GM21381 (cell line): Measurements from ENCODE around the gene PSAT1.

Experiments
- ATAC-seq: cut with Tn5 transposase; IDR thresholded peaks from one replicate; pipeline ENCODE4 v1.9.1; 2021; ENCODE audit warnings: mild to moderate bottlenecking, moderate library complexity; ENCODE audit not compliant: unreplicated experiment

The PSAT1 gene

DNA sequence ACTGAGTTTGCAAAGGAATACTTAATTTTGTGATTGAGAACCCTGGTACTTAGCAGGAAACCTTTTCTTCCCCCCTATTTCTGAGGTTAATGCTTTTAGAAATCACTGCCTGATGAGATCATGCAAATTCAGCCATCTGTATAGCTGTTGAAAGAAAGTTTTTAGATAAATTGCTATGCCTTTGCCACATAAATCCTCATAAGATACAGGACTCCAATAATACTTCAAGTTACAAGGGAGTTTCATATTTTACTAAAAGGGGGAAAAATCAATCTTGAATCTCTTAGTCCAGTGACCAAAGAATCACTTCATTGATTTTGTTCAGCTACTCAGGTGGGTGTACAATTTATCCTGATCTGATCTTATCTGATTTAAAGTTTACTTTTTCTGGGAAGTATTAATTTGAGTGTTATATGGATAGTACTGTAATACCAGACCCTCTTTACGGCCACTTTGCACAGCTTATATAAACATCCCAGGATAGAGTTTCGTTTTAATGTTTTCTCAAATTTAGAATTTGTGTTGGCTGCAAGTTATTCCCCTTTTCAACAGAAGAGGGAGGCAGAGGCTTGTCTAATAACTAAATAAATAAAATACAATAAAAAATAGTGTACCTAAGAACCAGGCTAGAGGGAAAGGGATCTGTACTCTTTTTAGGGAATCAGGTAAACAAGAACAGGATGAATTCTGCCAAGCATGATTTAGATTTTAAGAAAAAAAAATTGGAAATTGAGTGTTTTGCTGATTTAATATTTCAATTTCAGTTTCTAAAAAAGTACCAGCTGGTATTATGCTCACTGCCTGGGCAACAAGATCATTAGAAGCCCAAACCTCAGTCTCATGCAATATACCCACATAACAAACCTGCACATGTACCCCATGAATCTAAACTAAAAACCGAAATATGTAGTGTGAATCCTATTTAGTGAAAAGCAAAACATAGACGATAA is 69.1 kb downstream of the PSAT1 start:
- ATAC-seq: no peak

DNA sequence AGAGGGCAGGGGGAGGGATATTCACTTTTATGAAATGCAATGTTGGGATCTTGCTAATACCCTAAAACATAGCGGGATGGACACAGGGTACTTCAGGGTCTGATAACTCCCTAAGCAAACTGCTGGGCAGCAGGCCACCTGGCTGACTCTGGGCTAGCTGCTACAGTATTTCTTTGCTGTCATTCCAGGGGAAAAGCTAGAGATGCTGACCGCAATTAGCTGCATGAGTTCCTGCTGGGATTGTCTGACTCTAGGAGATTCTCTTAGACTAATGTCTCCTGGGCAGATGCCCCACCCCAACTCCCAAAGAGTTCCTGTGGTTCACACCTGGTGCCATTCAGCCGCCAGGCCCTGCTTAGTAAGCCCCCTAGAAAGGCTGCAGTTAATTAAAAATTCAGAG is 69.9 kb downstream of the PSAT1 start:
- no peak for ATAC-seq

DNA sequence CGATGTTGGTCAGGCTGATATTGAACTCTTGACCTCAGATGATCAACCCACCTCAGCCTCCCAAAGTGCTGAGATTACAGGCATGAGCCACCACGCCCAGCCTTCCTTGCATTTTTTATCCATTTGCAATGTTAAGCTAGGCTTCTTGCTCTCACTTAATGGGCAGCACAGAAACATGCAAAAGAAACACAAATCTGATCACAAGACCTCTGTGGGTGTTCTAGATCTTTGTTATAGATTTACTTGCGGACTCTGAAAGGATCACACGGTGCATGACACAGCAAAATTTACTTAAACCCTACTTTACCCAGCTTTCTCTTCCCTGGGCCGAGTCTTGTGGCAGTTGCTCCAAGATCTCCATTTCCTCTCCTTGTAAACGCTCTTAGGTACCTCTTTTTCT is 71.3 kb downstream of the PSAT1 start:
- ATAC-seq: no peak

DNA sequence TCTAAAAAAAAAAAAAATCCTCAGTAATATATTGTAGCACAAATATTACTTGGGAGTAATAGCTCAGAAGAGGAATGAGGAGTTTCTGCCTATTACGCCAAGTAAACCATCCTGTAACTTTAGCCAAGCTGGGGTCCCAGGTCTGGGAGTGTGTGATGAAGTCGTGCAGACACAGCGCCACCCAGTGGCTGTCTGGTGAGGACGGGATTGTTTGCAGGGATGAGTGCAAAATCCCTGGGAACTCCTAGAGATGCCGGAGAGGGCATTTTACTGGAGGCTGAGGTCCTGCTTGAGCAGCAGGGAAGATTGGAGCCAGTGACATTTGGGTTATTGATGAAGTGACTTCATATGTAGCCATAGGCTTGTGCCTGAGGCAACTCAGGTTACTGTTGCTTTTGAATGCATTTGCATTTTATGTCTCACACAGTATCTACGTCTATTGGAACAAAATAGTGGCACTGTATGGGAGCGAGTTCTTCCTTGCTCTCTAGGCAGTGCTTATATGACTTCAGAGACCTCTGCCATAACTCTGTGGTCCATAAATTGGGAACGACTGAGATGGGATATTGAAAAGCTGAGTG is 72.8 kb downstream of the PSAT1 start:
- peak; percentile 76 for ATAC-seq

DNA sequence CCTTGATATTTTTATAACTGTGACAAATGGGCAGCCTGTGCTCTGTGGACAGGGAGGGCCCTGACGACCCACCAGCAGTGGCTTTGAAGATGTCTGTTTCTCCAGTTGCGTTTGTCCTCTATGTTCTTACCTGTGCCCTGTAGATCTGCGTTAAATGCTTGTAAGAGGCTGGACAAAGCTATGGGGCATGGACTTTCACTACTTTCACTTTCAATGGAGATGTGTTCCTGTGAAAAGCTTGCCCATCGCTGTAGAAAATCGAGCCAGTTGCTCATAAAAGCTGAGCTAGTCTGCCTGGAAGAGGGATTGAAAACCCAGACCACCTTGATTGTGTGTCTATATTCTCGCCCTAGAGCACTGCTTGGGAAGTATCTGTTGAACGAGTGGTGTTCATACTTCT is 74.1 kb downstream of the PSAT1 start:
- ATAC-seq: no peak

DNA sequence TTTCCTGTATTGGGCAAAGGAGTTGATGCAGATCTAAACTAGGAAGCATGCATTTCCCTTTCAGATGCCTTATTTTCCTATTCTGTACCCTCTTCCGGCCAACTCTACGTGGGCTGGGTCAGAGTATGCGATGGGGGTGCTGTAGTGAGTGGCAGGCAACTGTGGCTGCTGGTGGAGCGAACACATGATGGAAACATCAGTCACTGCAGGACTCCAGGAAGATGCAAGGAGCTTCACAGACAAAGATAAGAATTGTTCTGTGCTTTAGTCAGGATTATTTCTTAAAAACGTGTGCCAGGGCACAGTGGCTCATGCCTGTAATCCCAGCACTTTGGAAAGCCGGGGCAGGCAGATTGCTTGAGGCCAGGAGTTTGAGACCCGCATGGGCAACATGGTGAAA is 75.1 kb downstream of the PSAT1 start:
- no peak for ATAC-seq
